HCT116 (cell line): ENCODE results near the gene CTTNBP2.

Experiments
- CEBPB ChIP-seq: IDR thresholded peaks from 2 replicates; pipeline ENCODE4 v1.6.1; 2012; ENCODE audit warnings: low read depth
- EZH2 ChIP-seq: fragments of 200-600 bp; sonication (generic); IDR thresholded peaks from 2 replicates; pipeline ENCODE4 v1.6.1; 2017; ENCODE audit warnings: antibody characterized with exemption, mixed run types
- JUND ChIP-seq: IDR thresholded peaks from 2 replicates; pipeline ENCODE4 v1.6.1; 2012
- POLR2A ChIP-seq: IDR thresholded peaks from 2 replicates; pipeline ENCODE4 v1.7.0; 2011; ENCODE audit warnings: borderline replicate concordance; ENCODE audit not compliant: insufficient read depth, insufficient read length; ENCODE audit errors: extremely low read depth
- POLR2AphosphoS5 ChIP-seq: IDR thresholded peaks from 2 replicates; pipeline ENCODE4 v1.6.1; 2011; ENCODE audit warnings: mild to moderate bottlenecking, low read depth, low read length, moderate library complexity
- RAD21 ChIP-seq: IDR thresholded peaks from 2 replicates; pipeline ENCODE4 v1.6.1; 2012; ENCODE audit warnings: low read depth, mild to moderate bottlenecking
- SRF ChIP-seq: IDR thresholded peaks from 2 replicates; pipeline ENCODE4 v1.6.1; 2012; ENCODE audit warnings: low read depth
- TF ChIP-seq, protein P1 (sequence below), 3 experiments: fragments of 200-600 bp in 1 of 3; sonication (generic) in 1 of 3; IDR thresholded peaks in 2 of 3; conservative IDR thresholded peaks in 1 of 3; 2 replicates each; pipeline ENCODE4 v1.5.1; 2012 to 2017; ENCODE audit warnings: low read depth in 2 of 3, low read length in 2 of 3, antibody characterized with exemption in 1 of 3, borderline replicate concordance in 1 of 3, control low read depth in 1 of 3, mild to moderate bottlenecking in 1 of 3, mixed read lengths in 1 of 3, mixed run types in 1 of 3, moderate library complexity in 1 of 3; ENCODE audit not compliant: insufficient read depth in 1 of 3
- TF ChIP-seq, protein P2 (sequence below): IDR thresholded peaks from 2 replicates; pipeline ENCODE4 v1.6.1; 2011; ENCODE audit warnings: mild to moderate bottlenecking, low read length, moderate library complexity; ENCODE audit not compliant: insufficient replicate concordance; ENCODE audit errors: extremely low read depth

DNA sequence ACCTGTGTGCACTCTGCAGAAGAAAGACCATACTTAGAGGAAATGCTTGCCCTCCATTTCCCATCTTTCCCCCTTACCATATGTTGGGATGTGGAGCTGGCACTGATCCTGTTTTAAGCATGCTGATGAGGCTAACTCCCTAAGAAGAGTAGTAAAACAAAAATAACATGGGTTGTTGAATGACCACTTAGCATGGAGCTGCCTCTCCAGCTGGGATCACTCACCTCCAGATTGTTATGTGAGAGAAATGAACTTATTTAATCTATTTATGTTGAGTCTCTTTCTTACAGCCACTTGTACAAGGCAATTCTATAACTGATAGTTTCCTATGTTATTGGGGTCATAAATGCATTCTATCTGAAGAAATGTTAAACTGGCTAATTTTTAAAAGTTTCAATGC, 17.0 kb downstream of the CTTNBP2 start:
- TF ChIP-seq POLR2A (no peak), EZH2 (no peak), JUND (no peak), CEBPB (no peak), SRF (no peak), POLR2AphosphoS5 (no peak), RAD21 (no peak)
- TF ChIP-seq, protein P1, sequence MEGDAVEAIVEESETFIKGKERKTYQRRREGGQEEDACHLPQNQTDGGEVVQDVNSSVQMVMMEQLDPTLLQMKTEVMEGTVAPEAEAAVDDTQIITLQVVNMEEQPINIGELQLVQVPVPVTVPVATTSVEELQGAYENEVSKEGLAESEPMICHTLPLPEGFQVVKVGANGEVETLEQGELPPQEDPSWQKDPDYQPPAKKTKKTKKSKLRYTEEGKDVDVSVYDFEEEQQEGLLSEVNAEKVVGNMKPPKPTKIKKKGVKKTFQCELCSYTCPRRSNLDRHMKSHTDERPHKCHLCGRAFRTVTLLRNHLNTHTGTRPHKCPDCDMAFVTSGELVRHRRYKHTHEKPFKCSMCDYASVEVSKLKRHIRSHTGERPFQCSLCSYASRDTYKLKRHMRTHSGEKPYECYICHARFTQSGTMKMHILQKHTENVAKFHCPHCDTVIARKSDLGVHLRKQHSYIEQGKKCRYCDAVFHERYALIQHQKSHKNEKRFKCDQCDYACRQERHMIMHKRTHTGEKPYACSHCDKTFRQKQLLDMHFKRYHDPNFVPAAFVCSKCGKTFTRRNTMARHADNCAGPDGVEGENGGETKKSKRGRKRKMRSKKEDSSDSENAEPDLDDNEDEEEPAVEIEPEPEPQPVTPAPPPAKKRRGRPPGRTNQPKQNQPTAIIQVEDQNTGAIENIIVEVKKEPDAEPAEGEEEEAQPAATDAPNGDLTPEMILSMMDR (IDR thresholded peaks at IDR 0.05 in 2 of 3, conservative IDR thresholded peaks at IDR 0.05 in 1 of 3; ENCODE audit: borderline replicate concordance in 1 of 3, insufficient read depth in 1 of 3, low read depth in 2 of 3, low read length in 2 of 3), result no peak
- TF ChIP-seq, protein P2, sequence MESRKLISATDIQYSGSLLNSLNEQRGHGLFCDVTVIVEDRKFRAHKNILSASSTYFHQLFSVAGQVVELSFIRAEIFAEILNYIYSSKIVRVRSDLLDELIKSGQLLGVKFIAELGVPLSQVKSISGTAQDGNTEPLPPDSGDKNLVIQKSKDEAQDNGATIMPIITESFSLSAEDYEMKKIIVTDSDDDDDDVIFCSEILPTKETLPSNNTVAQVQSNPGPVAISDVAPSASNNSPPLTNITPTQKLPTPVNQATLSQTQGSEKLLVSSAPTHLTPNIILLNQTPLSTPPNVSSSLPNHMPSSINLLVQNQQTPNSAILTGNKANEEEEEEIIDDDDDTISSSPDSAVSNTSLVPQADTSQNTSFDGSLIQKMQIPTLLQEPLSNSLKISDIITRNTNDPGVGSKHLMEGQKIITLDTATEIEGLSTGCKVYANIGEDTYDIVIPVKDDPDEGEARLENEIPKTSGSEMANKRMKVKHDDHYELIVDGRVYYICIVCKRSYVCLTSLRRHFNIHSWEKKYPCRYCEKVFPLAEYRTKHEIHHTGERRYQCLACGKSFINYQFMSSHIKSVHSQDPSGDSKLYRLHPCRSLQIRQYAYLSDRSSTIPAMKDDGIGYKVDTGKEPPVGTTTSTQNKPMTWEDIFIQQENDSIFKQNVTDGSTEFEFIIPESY, result no peak
